Mucosa of descending colon (tissue), 3 donors: Measurements from ENCODE around the gene OR9K2. TPM values are rescaled to one million over a fixed set of nuclear protein-coding genes. Genes with fewer than 3 reads are reported as not detected.

Experiments used
- ATAC-seq: fragments of 200-7000 bp; cut with Tn5 transposase; one replicate; pipeline ENCODE4 v1.9.1; 2020; ENCODE audit warnings: mild to moderate bottlenecking, moderate library complexity
- DNase-seq, 3 donors: peaks; one replicate each; pipeline ENCODE4 v3.0.0-alpha.2; 2020
- H3K36me3 ChIP-seq: fragments of 200-600 bp; one replicate; pipeline ENCODE4 v1.8.0; 2021; ENCODE audit warnings: low read depth, mild to moderate bottlenecking
- H3K4me1 ChIP-seq: fragments of 200-600 bp; one replicate; pipeline ENCODE4 v1.8.0; 2021; ENCODE audit warnings: low read depth, mild to moderate bottlenecking
- H3K4me3 ChIP-seq: fragments of 200-600 bp; one replicate; pipeline ENCODE4 v1.8.0; 2021; ENCODE audit warnings: mild to moderate bottlenecking
- H3K9me3 ChIP-seq: fragments of 200-600 bp; one replicate; pipeline ENCODE4 v1.8.0; 2021; ENCODE audit warnings: mild to moderate bottlenecking
- intact Hi-C, 2 donors: fragments of 100-400 bp; cut with DNase I in 1 of 2; cut with micrococcal nuclease in 1 of 2; formaldehyde crosslinking; loops; one replicate each; pipeline versions ENCODE4 v1.11.0 to v1.11.1; 2022; cut with DNase I, micrococcal nuclease
- long read RNA-seq, 2 donors: library from polyadenylated mRNA; unstranded; transcript quantifications; one replicate each; pipeline ENCODE4 v2.0.0, GENCODE V29; 2019 to 2021
- total RNA-seq, 3 donors: library from RNA; stranded (reverse); fragmentation: NEBNext Ultra II Directional in 2 of 3; extraction: Animal tissue kit (Norgen Biotek cat#: 25700) in 2 of 3; gene quantifications; one replicate each; pipeline versions ENCODE4 v1.2.1 to v1.2.4, GENCODE V29; 2021 to 2023
- TF ChIP-seq, protein P1 (sequence below): fragments of 200-600 bp; IDR thresholded peaks from one replicate; pipeline ENCODE4 v1.8.0; 2022; ENCODE audit warnings: antibody characterized with exemption, mild to moderate bottlenecking
- donor health status: DM: no; HTN: no; CAD: no; lungs with moderate emphysema.
- donor health status: DM: no; HTN: no; CAD: no.
- donor health status: DM: no; HTN: yes; CAD: no.

Gene OR9K2, protein sequence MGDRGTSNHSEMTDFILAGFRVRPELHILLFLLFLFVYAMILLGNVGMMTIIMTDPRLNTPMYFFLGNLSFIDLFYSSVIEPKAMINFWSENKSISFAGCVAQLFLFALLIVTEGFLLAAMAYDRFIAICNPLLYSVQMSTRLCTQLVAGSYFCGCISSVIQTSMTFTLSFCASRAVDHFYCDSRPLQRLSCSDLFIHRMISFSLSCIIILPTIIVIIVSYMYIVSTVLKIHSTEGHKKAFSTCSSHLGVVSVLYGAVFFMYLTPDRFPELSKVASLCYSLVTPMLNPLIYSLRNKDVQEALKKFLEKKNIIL
- total RNA-seq: not detected
- long read RNA-seq, donor 1: 0 reads
- long read RNA-seq, donor 2: 0 reads

DNA sequence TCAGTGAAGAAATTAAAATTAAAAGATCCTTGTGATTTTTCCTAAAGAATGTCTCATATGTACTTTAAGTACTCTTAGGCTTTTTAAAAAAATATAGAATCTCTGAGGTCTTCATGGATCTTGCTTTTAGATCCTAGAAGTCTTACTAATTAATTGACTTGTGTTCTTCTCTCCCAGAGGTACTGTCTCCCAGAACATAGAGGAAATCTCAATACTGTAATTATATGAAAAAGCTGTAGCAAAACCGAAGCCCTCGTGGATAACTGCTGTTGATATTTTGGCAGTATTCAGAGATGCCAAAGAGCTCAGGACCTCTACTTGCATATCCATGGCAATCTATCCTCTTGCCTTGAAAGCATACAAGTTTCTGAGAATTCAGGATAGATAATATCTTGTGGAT lies at the start of gene OR9K2:
TSS of gene OR9K2 (plus strand) at position 301 of the 400 bp plus-strand sequence. CDS start 3,429 bp downstream, outside the sequence.
- no peaks in the 10 kb centered on the region for H3K36me3 ChIP-seq
- ATAC-seq (no peak), DNase-seq (no peak)
- no peaks in the 10 kb centered on the region for H3K4me1 ChIP-seq
- no peaks in the 10 kb centered on the region for H3K9me3 ChIP-seq
- no peak within 1 kb of the TSS for H3K4me3 ChIP-seq
- intact Hi-C loops: no loop called here
- TF ChIP-seq, protein P1, sequence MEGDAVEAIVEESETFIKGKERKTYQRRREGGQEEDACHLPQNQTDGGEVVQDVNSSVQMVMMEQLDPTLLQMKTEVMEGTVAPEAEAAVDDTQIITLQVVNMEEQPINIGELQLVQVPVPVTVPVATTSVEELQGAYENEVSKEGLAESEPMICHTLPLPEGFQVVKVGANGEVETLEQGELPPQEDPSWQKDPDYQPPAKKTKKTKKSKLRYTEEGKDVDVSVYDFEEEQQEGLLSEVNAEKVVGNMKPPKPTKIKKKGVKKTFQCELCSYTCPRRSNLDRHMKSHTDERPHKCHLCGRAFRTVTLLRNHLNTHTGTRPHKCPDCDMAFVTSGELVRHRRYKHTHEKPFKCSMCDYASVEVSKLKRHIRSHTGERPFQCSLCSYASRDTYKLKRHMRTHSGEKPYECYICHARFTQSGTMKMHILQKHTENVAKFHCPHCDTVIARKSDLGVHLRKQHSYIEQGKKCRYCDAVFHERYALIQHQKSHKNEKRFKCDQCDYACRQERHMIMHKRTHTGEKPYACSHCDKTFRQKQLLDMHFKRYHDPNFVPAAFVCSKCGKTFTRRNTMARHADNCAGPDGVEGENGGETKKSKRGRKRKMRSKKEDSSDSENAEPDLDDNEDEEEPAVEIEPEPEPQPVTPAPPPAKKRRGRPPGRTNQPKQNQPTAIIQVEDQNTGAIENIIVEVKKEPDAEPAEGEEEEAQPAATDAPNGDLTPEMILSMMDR: no peak

DNA sequence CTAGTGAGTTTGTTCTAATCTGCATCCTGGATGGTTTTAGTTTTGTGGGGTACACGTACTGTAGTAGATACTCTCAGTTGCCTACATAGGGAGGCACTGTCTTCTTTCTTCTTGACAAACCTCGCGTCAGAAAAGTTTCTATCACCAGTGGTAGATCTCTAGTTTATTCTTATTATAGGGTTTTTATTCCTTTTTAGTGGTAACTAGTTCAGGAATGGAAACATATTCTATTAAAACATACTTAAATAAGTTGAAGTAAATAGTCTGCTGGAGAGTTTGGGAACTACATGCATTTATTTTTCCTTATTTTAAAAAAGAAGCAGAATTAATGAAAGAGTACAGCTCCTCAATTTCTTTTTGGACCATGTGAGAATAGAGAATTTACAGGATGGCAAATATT lies 33.6 kb upstream of the OR9K2 start:
- H3K4me1 ChIP-seq: no peaks in the 10 kb centered on the region
- DNase-seq (no peak), ATAC-seq (no peak)
- H3K9me3 ChIP-seq: no peaks in the 10 kb centered on the region
- H3K4me3 ChIP-seq: no peak overlapping the region
- TF ChIP-seq, protein P1: no peak
- no peaks in the 10 kb centered on the region for H3K36me3 ChIP-seq
- intact Hi-C loops: no loop called here

DNA sequence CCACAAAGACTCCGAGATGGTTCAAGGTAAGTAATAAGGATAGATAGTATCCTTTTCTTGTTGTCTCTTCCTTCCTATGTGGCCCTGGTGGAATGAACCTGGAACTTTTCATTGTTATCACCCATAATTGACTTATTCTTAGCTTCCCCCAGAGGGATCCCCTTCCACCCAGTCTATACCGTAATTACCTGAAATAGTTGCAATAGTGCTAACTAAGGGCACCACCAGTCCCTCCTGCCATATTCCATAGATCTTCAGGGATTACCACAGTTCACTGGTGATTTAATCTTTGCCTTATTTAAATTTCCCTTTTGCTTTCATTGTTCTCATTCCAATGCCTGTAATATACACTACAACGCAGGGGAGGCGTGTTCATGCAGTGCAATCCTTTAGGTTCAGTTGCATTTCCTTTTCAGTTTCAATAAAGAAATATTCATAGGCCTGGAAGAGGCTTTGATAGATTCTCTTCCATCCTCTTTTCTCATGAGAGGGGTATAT lies 13.8 kb upstream of the OR9K2 start:
- intact Hi-C loops: no loop called here
- no peak for DNase-seq
- H3K9me3 ChIP-seq: no peaks in the 10 kb centered on the region
- no peaks in the 10 kb centered on the region for H3K4me1 ChIP-seq
- no peaks in the 10 kb centered on the region for H3K36me3 ChIP-seq
- TF ChIP-seq, protein P1: no peak
- H3K4me3 ChIP-seq: no peak overlapping the region
- ATAC-seq: no peak

DNA sequence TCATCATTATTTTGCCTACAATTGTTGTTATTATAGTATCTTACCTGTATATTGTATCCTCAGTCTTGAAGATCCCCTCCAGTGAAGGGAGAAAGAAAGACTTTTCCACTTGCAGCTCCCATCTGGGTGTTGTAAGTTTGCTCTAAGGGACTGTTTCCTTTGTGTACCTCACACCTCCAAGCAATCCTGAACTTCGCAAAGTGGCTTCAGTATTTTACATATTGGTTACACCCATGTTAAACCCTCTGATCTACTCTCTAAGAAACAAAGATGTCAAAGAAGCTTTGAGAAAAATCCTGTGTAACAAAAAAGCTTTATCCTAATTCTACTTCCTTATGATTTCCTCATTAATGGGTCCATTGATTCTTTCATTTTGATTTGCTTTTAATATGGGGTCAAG lies 10.1 kb upstream of the OR9K2 start:
- TF ChIP-seq, protein P1: no peak
- no peak for DNase-seq
- no peak for ATAC-seq
- Histone ChIP-seq H3K36me3 (no peaks in the 10 kb centered on the region), H3K4me3 (no peak overlapping the region), H3K9me3 (no peaks in the 10 kb centered on the region), H3K4me1 (no peaks in the 10 kb centered on the region)
- intact Hi-C loops: no loop called here

DNA sequence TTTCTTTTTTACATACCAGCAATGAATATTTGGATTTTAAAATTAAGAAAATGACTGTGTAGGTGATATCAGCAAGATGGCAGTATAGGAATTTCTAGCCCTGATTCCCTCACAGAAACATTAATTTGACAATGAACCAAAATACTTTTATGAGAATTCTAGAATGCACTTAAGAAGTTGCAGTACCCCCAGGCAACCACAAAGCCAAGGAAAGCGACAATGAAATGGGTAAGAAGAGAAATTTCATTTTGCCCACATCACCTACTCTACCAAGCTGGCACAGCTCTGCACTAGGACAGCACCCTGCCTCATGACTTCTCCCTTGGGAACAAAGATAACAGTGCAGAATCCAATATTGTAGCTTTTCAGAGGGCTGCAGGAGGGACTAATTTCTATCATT lies 6.6 kb downstream of the OR9K2 start:
- Histone ChIP-seq H3K4me1 (no peaks in the 10 kb centered on the region), H3K4me3 (no peak overlapping the region), H3K9me3 (no peaks in the 10 kb centered on the region), H3K36me3 (no peaks in the 10 kb centered on the region)
- TF ChIP-seq, protein P1: no peak
- no peak for DNase-seq
- intact Hi-C loops: no loop called here
- ATAC-seq: no peak
